Measurements from ENCODE around the gene RBP3. TPM values are rescaled to one million over a fixed set of nuclear protein-coding genes. Genes with fewer than 3 reads are reported as not detected.

RBP3 gene
- total RNA-seq, 2 experiments from 2014 or later, result not detected

- CTCF ChIA-PET, result interaction anchor here (2.7 kb wide), 1 partner anchor 32 kb away, joined by 11 read pairs; no protein-coding TSS in a partner anchor
- POLR2A ChIA-PET, result no interaction called here
- H3K9me3 Mint-ChIP-seq, result no peaks in the 10 kb centered on the region
- intact Hi-C loops (cut with micrococcal nuclease), result no loop called here
- peaks cover 12% of the 10 kb centered on the region for H3K27me3 Mint-ChIP-seq
- no peaks in the 10 kb centered on the region for H3K36me3 Mint-ChIP-seq
- DNase-seq, result peak; percentile 6
- no peak overlapping the region for H3K4me3 Mint-ChIP-seq
- no peak overlapping the region for H3K27ac Mint-ChIP-seq
- H3K4me1 Mint-ChIP-seq (ENCODE audit: low read depth), result peaks cover 5% of the 10 kb centered on the region
Measured at GRCh38 chr10:47371629-47372485, 23.7 kb downstream of the RBP3 start.

GRCh38 chr10:47372726-47373125 lies 24.6 kb downstream of the RBP3 start:
- H3K9me3 Mint-ChIP-seq, result no peaks in the 10 kb centered on the region
- intact Hi-C loops (cut with micrococcal nuclease), result no loop called here
- no peaks in the 10 kb centered on the region for H3K36me3 Mint-ChIP-seq
- POLR2A ChIA-PET, result no interaction called here
- CTCF ChIA-PET, result no interaction called here
- H3K27ac Mint-ChIP-seq, result no peak overlapping the region
- no peak overlapping the region for H3K4me3 Mint-ChIP-seq
- peaks cover 19% of the 10 kb centered on the region for H3K27me3 Mint-ChIP-seq
- peaks cover 9% of the 10 kb centered on the region for H3K4me1 Mint-ChIP-seq (ENCODE audit: low read depth)
- DNase-seq, result peak; percentile 4

GRCh38 chr10:47374611-47375536 lies 26.7 kb downstream of the RBP3 start:
- ChIA-PET POLR2A (no interaction called here), CTCF (interaction anchor here (1.1 to 1.2 kb wide), 3 partner anchors 11 to 34 kb away, joined by 3 to 4 read pairs (median 3); no protein-coding TSS in a partner anchor)
- Mint-ChIP-seq H3K4me1 (ENCODE audit: low read depth) (peaks cover 9% of the 10 kb centered on the region), H3K27ac (no peak overlapping the region), H3K4me3 (no peak overlapping the region), H3K36me3 (no peaks in the 10 kb centered on the region), H3K9me3 (no peaks in the 10 kb centered on the region), H3K27me3 (peaks cover 22% of the 10 kb centered on the region)
- intact Hi-C loops (cut with micrococcal nuclease), result no loop called here
- DNase-seq, result peak; percentile 5

GRCh38 chr10:47376522-47377220 lies 28.5 kb downstream of the RBP3 start:
- Mint-ChIP-seq H3K27ac (no peak overlapping the region), H3K4me3 (no peak overlapping the region), H3K4me1 (ENCODE audit: low read depth) (peaks cover 9% of the 10 kb centered on the region), H3K9me3 (no peaks in the 10 kb centered on the region), H3K36me3 (no peaks in the 10 kb centered on the region), H3K27me3 (peaks cover 27% of the 10 kb centered on the region)
- ChIA-PET POLR2A (no interaction called here), CTCF (interaction anchor here (0.8 to 1.6 kb wide), 2 partner anchors 15 to 36 kb away, joined by 4 read pairs; no protein-coding TSS in a partner anchor)
- DNase-seq, result peak; percentile 2
- intact Hi-C loops (cut with micrococcal nuclease), result no loop called here

GRCh38 chr10:47378183-47378510 lies 30.0 kb downstream of the RBP3 start:
- ChIA-PET CTCF (interaction anchor here (0.6 to 1.6 kb wide), 2 partner anchors 38 to 354 kb away, joined by 4 read pairs; no protein-coding TSS in a partner anchor), POLR2A (no interaction called here)
- Mint-ChIP-seq H3K4me3 (no peak overlapping the region), H3K36me3 (no peaks in the 10 kb centered on the region), H3K9me3 (no peaks in the 10 kb centered on the region), H3K27me3 (peaks cover 31% of the 10 kb centered on the region), H3K4me1 (ENCODE audit: low read depth) (peaks cover 4% of the 10 kb centered on the region), H3K27ac (no peak overlapping the region)
- intact Hi-C loops (cut with micrococcal nuclease), result no loop called here
- peak; percentile 3 for DNase-seq

GRCh38 chr10:47378606-47379444 lies 30.7 kb downstream of the RBP3 start:
- intact Hi-C loops (cut with micrococcal nuclease), result no loop called here
- POLR2A ChIA-PET, result no interaction called here
- Mint-ChIP-seq H3K27me3 (peaks cover 38% of the 10 kb centered on the region), H3K36me3 (no peaks in the 10 kb centered on the region), H3K9me3 (no peaks in the 10 kb centered on the region), H3K4me3 (no peak overlapping the region), H3K4me1 (ENCODE audit: low read depth) (peaks cover 10% of the 10 kb centered on the region), H3K27ac (no peak overlapping the region)
- CTCF ChIA-PET, result interaction anchor here (1.6 kb wide), 1 partner anchor 38 kb away, joined by 4 read pairs; no protein-coding TSS in a partner anchor
- DNase-seq, result peak; percentile 4

- H3K4me1 Mint-ChIP-seq (ENCODE audit: low read depth), result peaks cover 12% of the 10 kb centered on the region
- no peak for DNase-seq
- peaks cover 39% of the 10 kb centered on the region for H3K27me3 Mint-ChIP-seq
- no peak overlapping the region for H3K4me3 Mint-ChIP-seq
- intact Hi-C loops (cut with micrococcal nuclease), result no loop called here
- no peaks in the 10 kb centered on the region for H3K9me3 Mint-ChIP-seq
- no peak overlapping the region for H3K27ac Mint-ChIP-seq
- H3K36me3 Mint-ChIP-seq, result no peaks in the 10 kb centered on the region
- CTCF ChIA-PET, result no interaction called here
- POLR2A ChIA-PET, result no interaction called here
Measured at GRCh38 chr10:47379445-47379785, 31.3 kb downstream of the RBP3 start.

- peaks cover 14% of the 10 kb centered on the region for H3K4me1 Mint-ChIP-seq (ENCODE audit: low read depth)
- POLR2A ChIA-PET, result no interaction called here
- intact Hi-C loops (cut with micrococcal nuclease), result no loop called here
- DNase-seq, result no peak
- H3K36me3 Mint-ChIP-seq, result no peaks in the 10 kb centered on the region
- H3K27me3 Mint-ChIP-seq, result peaks cover 41% of the 10 kb centered on the region
- CTCF ChIA-PET, result interaction anchor here (1.1 kb wide), 1 partner anchor 39 kb away, joined by 3 read pairs; no protein-coding TSS in a partner anchor
- no peak overlapping the region for H3K4me3 Mint-ChIP-seq
- no peak overlapping the region for H3K27ac Mint-ChIP-seq
- H3K9me3 Mint-ChIP-seq, result no peaks in the 10 kb centered on the region
Measured at GRCh38 chr10:47379901-47380300, 31.7 kb downstream of the RBP3 start.

GRCh38 chr10:47380341-47381102 lies 32.4 kb downstream of the RBP3 start:
- Mint-ChIP-seq H3K27ac (no peak overlapping the region), H3K36me3 (no peaks in the 10 kb centered on the region), H3K4me1 (ENCODE audit: low read depth) (peaks cover 15% of the 10 kb centered on the region), H3K4me3 (no peak overlapping the region), H3K27me3 (peaks cover 44% of the 10 kb centered on the region), H3K9me3 (no peaks in the 10 kb centered on the region)
- ChIA-PET POLR2A (no interaction called here), CTCF (interaction anchor here (1.1 kb wide), 1 partner anchor 40 kb away, joined by 3 read pairs; no protein-coding TSS in a partner anchor)
- intact Hi-C loops (cut with micrococcal nuclease), result no loop called here
- peak; percentile 5 for DNase-seq

GRCh38 chr10:47381103-47381395 lies 32.9 kb downstream of the RBP3 start:
- Mint-ChIP-seq H3K4me1 (ENCODE audit: low read depth) (peaks cover 15% of the 10 kb centered on the region), H3K4me3 (no peak overlapping the region), H3K27me3 (peaks cover 42% of the 10 kb centered on the region), H3K27ac (no peak overlapping the region), H3K36me3 (no peaks in the 10 kb centered on the region), H3K9me3 (no peaks in the 10 kb centered on the region)
- ChIA-PET POLR2A (no interaction called here), CTCF (interaction anchor here (1.1 kb wide), 1 partner anchor 40 kb away, joined by 3 read pairs; no protein-coding TSS in a partner anchor)
- intact Hi-C loops (cut with micrococcal nuclease), result no loop called here
- peak; percentile 3 for DNase-seq

All from activated CD4-positive, alpha-beta memory T cell treated with anti-CD3 and anti-CD28 coated beads for 36 hours (primary cell).